ENCODE results near the gene DCAF8.

The DCAF8 gene

GRCh38 chr1:160171980-160172379 lies 90.4 kb downstream of the DCAF8 start:
- in situ Hi-C loops (cut with MboI; ENCODE audit: low sequenced_read_pairs) = no loop called here

- in situ Hi-C loops (cut with MboI; ENCODE audit: low sequenced_read_pairs) = no loop called here
Measured at GRCh38 chr1:160171354-160171753, 91.0 kb downstream of the DCAF8 start.

- in situ Hi-C loops (cut with MboI; ENCODE audit: low sequenced_read_pairs) = no loop called here
Measured at GRCh38 chr1:160169553-160170399, 92.6 kb downstream of the DCAF8 start.

GRCh38 chr1:160168609-160169369 lies 93.6 kb downstream of the DCAF8 start:
- in situ Hi-C loops (cut with MboI; ENCODE audit: low sequenced_read_pairs) = no loop called here

- in situ Hi-C loops (cut with MboI; ENCODE audit: low sequenced_read_pairs) = no loop called here
Measured at GRCh38 chr1:160168016-160168415, 94.3 kb downstream of the DCAF8 start.

GRCh38 chr1:160167580-160167979 lies 94.8 kb downstream of the DCAF8 start:
- in situ Hi-C loops (cut with MboI; ENCODE audit: low sequenced_read_pairs) = no loop called here

- in situ Hi-C loops (cut with MboI; ENCODE audit: low sequenced_read_pairs) = no loop called here
Measured at GRCh38 chr1:160167056-160167455, 95.3 kb downstream of the DCAF8 start.

- in situ Hi-C loops (cut with MboI; ENCODE audit: low sequenced_read_pairs) = no loop called here
Measured at GRCh38 chr1:160166166-160166868, 96.0 kb downstream of the DCAF8 start.

Measured in HL-60/S4 treated with retinoic acid at 250 ng/mL for 4 days and 3 days (cell line).